ENCODE measurements around the gene ZBTB20.

- no peak for TF ChIP-seq POLR2AphosphoS5 (IDR thresholded peaks at IDR 0.05; ENCODE audit: low read depth, low read length)
- no peak for TF ChIP-seq RCOR1 (IDR thresholded peaks at IDR 0.05; ENCODE audit: low read length)
- TF ChIP-seq CTCF (IDR thresholded peaks at IDR 0.05), result no peak
- TF ChIP-seq CHD2 (IDR thresholded peaks at IDR 0.05; ENCODE audit: low read length, partially characterized antibody), result no peak
- no peak for TF ChIP-seq REST (IDR thresholded peaks at IDR 0.05; ENCODE audit: low read depth, low read length)
- no peak for TF ChIP-seq EZH2phosphoT487 (IDR thresholded peaks at IDR 0.05; ENCODE audit: borderline replicate concordance, low read depth)
- no peak for TF ChIP-seq FOXM1 (IDR thresholded peaks at IDR 0.05; ENCODE audit: low read depth)
These were observed 637.3 kb downstream of the ZBTB20 start for GRCh38 chr3:114509756-114510155.

All from SK-N-SH (cell line).